Measurements from ENCODE around the gene EBPL.
A peak's percentile ranks its signal among the peaks of the same experiment; 100 is the strongest.

EBPL gene

DNA sequence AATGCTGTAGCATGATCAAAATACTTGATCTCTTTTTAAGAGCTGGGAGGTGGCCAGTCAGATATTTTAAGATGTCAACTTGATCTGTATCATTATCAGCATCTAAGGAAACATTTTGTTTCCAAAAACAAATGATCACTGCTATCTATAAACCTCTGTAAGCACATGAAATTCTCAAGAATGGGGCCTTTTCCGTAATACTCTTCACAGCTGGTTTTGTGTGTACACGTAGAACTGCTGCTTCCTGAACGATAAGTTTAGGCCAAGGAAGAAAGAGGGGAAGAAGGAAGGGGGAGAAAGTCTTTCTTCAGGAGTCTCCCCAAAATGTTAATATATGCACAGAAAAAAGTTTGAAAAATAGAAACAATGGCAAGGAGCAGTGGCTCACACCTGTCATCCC is 37.3 kb downstream of the EBPL start:
- DNase-seq: no peak
- TF ChIP-seq GATA1 (IDR thresholded peaks at IDR 0.05; ENCODE audit: low read depth, low read length): no peak

DNA sequence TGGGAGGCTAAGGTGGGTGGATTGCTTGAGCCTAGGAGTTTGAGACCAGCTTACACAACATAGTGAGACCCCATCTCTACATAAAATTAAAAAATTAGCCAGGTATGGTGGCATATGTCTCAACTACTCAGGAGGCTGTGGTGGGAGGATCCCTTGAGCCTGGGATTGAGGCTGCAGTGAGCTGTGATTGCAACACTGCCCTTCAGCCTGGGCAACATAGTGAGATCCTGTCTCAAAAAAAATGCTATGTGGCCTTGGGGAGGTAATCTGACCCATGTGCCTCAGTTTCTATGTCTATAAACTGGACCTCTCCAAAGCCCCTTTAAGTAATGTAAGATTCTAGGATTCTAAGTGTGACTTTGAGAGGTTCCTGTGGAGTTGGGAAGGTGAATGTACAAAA is 37.8 kb downstream of the EBPL start:
- no peak for DNase-seq
- TF ChIP-seq POLR2A (IDR thresholded peaks at IDR 0.05; ENCODE audit: low read length) (no peak), GATA1 (IDR thresholded peaks at IDR 0.05; ENCODE audit: low read depth, low read length) (no peak)

DNA sequence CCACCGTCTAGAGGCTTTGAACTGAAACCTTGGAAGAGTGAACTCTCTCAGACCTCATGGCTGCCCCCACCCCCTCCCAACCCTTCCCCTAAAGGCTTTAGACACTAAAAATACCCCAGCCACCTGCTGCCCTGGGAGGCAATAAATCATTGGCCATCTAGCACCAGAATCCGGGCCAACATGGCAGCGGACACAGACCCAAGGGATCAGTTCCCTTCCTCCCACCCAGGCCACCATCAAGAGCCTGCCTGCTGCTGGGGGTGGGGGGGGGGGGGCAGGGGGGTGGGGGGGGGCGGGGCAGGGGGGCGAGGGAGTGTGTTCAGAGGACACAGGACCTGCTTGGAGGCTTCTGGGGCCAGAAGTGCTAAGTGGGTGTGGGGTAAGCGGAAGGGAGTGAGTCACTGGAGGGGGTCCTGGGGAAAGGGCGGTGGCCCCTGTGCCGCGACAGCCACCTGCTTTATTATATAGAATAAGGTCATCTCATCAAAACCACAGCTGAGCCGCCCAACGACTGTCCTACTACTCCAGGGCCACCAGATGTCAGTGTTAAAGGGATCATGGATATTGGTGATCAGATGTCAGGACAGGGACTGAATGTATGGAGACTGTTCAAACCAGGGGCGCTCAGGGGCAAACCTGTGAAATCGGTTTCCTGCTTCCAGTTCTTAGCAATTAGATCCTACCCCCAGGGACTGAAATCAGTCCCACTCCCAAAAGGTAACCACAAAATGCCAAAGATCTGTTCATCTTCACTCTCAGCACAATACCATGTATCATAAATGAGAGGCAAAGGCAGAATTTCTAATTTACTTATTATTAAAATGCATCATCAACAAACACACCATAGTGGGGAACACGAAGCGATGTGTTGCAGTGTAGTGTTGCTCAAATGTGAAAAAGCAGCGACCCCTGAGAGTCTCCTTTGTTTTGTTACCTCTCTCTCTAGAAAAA is 38.7 kb downstream of the EBPL start:
- DNase-seq: peak; percentile 55 to 64
- no peak for TF ChIP-seq GATA1 (IDR thresholded peaks at IDR 0.05; ENCODE audit: low read depth, low read length)
- TF ChIP-seq POLR2A (IDR thresholded peaks at IDR 0.05; ENCODE audit: low read length): no peak

DNA sequence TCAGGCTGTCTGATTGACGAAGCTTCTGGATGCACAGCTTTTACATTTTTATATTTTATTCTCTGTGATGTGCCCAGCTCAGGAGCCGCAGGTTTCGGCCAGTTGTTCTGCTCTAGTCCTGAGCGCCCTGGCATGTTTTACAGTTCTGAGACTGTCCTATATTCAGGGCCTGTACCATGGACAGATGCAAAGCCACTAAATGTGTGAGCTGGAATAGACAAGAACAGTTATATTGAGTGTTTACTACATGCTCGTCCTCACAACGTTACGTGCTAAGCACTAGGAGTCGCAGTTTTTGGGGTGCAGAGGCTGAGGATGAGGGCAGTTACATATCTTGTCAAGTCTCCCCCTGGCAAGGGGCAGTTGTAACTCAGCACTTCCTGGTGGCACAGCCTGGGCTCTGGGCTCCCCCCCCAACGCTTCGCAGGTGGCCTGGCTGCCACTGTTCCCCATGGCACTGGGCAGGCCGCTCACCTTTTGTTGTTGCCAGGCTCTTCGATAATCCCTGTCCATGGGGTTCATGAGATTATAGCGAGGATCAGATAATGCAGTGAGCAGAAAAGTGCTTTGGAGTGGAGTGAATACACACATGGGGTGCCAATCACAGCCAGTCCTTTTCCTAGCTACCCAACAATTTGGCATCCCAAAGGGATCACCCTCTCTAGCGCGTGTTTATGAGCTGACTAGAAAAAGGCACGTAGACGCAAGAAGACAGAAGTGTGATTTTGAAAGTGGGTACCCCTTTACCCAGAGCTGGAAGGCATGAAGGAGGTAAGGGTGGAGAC is 39.5 kb downstream of the EBPL start:
- TF ChIP-seq POLR2A (IDR thresholded peaks at IDR 0.05; ENCODE audit: low read length) (no peak), GATA1 (IDR thresholded peaks at IDR 0.05; ENCODE audit: low read depth, low read length) (no peak)
- DNase-seq: no peak

DNA sequence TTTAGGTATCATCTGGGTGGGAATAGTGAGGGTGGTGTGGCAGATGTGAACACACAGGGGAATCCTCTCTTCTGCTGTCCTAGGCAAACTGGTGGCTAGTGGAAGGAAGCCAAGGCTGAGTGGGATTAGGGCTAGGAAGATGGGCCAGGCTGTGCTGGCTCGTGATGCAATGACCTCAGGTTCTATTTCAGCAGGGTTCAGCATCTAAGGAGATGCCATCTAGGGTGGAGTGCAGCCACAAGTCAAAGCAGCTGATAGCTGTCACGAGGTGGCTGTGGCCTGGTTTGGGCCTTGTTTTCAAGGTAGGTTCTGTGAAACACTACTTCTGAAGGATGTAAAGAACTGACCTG is 41.3 kb downstream of the EBPL start:
- DNase-seq: peak in 1 of 2 experiments; percentile 15
- no peak for TF ChIP-seq GATA1 (IDR thresholded peaks at IDR 0.05; ENCODE audit: low read depth, low read length)
- TF ChIP-seq POLR2A (IDR thresholded peaks at IDR 0.05; ENCODE audit: low read length): no peak

DNA sequence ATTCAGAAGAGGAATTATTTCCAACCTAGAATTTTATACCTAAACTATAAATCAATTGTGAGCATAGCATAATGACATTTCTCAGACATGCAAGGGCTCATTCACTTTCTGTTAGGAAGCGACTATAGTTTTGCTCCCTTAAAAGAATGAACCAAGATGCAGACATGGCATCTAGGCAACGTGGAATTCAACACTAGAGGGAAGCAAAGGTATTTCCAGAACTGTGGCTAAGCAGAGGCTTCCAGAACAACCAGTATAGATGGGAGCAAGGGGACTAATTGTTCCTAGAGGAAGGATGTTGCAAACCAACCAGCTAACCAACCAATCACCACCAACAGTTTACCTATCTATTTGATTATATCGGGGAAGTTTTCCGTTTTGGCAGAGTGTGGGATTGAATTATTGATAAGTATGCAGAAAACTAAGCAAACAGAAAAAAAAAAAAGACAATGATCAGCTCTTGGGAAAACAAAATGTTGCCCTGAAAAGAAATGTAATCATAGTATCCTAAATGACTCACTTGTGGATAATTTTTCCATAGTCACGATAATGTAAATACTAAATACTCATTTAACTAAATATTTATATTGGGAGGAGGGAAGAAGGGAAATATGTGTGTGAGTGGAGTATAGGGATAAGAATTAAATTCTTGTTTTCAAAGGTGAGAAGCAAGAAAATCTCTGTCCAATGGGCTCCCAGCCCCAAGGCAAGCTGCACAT is 41.9 kb downstream of the EBPL start:
- TF ChIP-seq GATA1 (IDR thresholded peaks at IDR 0.05; ENCODE audit: low read depth, low read length) (no peak), POLR2A (IDR thresholded peaks at IDR 0.05; ENCODE audit: low read length) (no peak)
- no peak for DNase-seq

DNA sequence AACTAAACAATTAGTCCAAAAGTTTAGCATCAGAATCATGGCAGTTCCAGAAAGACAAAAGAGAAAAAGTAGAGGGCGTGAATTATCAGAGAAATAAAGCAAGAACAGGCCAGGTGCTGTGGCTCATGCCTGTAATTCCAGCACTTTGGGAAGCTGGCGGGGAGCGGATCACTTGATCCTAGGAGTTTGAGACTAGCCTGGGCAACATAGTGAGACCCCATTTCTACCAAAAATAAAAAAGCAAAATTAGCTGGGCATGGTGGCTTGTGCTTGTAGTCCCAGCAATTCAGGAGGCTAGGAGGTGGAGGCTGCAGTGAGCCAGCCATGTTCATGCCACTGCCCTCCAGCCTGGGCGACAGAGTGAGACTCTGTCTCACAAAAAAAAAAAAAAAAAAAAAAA is 44.6 kb downstream of the EBPL start:
- DNase-seq: no peak
- no peak for TF ChIP-seq GATA1 (IDR thresholded peaks at IDR 0.05; ENCODE audit: low read depth, low read length)
- TF ChIP-seq POLR2A (IDR thresholded peaks at IDR 0.05; ENCODE audit: low read length): no peak

DNA sequence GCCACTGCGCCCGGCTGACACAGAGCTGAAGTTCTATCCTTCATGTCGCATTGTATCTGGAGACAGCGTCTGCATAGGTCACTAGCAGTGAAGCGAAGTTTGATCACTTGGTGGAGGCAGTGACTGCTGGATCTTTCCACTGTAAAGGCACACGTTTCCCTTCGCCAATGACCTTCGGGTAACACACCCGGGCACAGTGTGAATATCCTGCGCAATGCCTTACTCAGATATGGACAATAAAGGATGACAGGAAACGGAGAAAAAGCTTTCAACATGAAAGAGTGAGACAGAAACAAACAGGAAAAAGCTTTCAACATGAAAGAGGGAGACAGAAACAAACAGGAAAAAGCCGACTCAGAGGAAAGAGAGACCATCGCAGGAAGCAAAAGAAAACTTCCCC is 45.8 kb downstream of the EBPL start:
- no peak for DNase-seq
- no peak for TF ChIP-seq POLR2A (IDR thresholded peaks at IDR 0.05; ENCODE audit: low read length)

DNA sequence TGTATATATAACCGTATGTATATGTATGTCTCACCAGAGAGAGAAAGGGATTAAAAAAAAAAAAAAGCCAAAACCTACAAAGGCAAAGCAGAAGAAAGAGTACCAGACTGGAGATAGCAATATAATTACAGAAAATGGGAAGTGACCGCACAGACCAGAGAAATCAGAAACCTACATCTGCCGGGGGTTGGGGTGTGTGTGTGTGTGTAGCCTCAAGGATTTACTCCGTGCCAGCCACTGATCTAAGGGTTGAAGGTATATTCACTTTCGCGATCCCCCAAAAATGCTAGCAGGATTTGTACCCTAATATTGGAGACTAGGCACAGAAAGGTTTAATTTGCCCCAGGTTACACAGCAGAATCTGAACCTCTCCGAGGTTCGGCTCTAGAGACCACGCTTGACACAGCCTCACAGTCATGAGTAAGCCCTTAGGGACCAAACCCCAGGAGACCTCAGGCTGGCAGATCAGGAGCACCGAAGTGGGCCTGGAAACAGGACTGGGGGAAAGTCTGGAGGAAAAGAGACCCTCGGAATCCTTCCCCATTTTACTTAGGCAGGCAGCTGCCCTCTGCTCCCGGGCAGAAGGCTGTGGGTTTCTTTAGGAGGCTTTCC is 48.1 kb downstream of the EBPL start:
- peak in 1 of 2 experiments; percentile 13 for DNase-seq
- TF ChIP-seq POLR2A (IDR thresholded peaks at IDR 0.05; ENCODE audit: low read length): no peak
- no peak for TF ChIP-seq GATA1 (IDR thresholded peaks at IDR 0.05; ENCODE audit: low read depth, low read length)

DNA sequence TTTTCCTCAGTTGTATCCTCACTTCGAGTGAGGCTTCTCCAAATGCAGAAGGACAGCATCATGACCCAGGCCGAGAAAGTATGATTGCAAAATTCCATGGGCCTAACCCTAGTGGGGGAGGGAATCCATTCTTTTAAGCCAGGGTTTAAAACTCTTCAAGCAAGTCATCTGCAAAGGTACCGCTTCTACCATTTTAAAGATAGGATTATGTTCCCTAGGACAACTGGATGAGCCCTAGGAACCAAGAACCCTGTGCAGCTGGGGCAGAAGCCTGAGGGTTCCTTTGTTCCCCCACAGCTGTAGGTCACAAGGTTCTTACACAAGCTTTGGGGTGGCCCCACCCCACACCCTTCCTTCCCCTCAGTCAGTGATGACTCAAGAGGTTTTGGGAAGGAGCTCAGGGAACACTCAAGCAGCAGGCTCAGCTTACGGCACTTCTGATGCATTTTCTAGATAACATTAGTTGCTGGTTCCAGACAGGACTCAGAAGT is 49.4 kb downstream of the EBPL start:
- DNase-seq: peak; percentile 31 to 67

DNA sequence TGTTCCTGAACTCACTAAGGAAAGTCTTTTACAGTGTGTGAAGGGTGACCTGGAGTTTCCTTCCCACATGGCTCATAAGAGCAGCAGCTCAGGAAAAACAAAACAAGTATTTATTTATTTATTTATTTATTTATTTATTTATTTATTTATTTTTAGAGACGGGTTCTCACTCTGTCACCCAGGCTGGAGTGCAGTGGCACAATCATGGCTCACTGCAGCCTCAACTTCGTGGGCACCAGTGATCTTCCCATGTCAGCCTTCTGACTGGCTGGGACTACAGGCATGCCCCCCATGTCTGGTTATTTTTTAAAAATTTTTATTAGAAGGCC is 52.6 kb downstream of the EBPL start:
- TF ChIP-seq POLR2A (IDR thresholded peaks at IDR 0.05; ENCODE audit: low read length) (no peak), GATA1 (IDR thresholded peaks at IDR 0.05; ENCODE audit: low read depth, low read length) (no peak)
- DNase-seq: no peak

More for the DNA sequence above, 49.4 kb downstream of the EBPL start:
- no peak for TF ChIP-seq POLR2A (IDR thresholded peaks at IDR 0.05; ENCODE audit: low read length)
- no peak for TF ChIP-seq GATA1 (IDR thresholded peaks at IDR 0.05; ENCODE audit: low read depth, low read length)

DNA sequence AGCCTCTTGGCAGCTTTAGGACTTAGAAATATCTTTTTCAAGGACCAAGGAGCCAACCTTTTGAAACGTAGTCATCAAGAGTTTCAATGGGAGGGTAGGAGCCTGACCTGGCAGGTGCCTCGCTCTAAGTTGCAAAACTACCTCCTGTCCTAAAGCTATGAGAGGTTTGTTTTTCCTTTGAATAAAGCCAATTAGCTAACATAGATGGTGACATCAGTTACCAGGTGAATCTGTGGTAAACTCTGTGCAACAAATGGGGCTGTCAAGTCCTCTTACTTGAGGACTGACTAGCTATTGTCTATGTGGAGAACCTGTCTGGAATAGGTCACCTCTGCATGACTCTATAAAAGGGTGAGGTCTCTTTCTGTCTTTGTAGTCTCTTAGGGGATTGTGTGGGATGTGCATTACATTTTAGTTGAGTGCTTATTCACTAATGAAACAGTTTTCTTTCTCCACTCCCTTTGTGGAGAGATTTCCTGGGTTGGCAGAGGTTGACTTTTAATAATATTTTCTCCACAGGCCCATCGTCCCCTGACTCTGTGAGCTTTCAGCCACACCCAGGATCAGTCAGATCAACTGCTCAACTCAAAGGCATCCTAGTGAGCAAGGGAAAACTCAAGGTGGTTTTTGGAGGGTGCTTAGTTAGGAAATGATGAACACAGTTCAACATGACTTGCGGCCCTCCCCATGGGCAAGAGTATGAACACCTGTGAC is 53.1 kb downstream of the EBPL start:
- no peak for DNase-seq
- no peak for TF ChIP-seq POLR2A (IDR thresholded peaks at IDR 0.05; ENCODE audit: low read length)
- TF ChIP-seq GATA1 (IDR thresholded peaks at IDR 0.05; ENCODE audit: low read depth, low read length): no peak

DNA sequence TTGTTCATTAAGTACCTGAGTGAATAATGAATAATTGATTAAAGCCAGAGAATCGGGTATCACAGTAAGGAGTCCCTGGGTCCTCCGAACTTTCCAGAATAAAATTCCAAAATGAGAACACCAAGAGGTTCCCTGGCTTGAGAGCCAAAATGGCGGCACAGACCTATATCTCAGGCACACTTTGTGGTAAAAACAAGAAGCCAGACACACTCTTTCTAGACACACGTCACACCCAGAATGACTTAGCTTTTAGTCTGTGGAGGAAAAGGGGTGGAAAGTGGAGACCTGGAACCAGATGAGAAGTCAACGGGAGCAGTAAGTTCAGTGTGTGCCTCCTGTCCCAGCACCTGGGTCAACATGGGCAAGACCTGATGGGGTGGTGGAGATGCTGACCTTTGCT is 54.6 kb downstream of the EBPL start:
- TF ChIP-seq POLR2A (IDR thresholded peaks at IDR 0.05; ENCODE audit: low read length) (no peak), GATA1 (IDR thresholded peaks at IDR 0.05; ENCODE audit: low read depth, low read length) (no peak)
- no peak for DNase-seq
